Skeletal muscle satellite cell (primary cell): Measurements from ENCODE around the gene FBXL7.

ENCODE experiments used
- H3K27me3 ChIP-seq: 2 replicates; pipeline ENCODE4 v1.7.0; 2013; ENCODE audit warnings: low read length; ENCODE audit not compliant: control insufficient read depth, insufficient read depth
- H3K36me3 ChIP-seq: 2 replicates; pipeline ENCODE4 v1.7.0; 2013; ENCODE audit warnings: mild to moderate bottlenecking, control low read depth, low read length; ENCODE audit not compliant: insufficient read depth
- H3K4me1 ChIP-seq: 2 replicates; pipeline ENCODE4 v1.7.0; 2013; ENCODE audit warnings: low read length; ENCODE audit not compliant: control insufficient read depth, insufficient read depth
- H3K4me2 ChIP-seq: 2 replicates; pipeline ENCODE4 v1.7.0; 2013; ENCODE audit warnings: mild to moderate bottlenecking, low read length
- H3K4me3 ChIP-seq: 2 replicates; pipeline ENCODE4 v1.7.0; 2013; ENCODE audit warnings: low read length
- H3K9ac ChIP-seq: 2 replicates; pipeline ENCODE4 v1.7.0; 2013; ENCODE audit warnings: mild to moderate bottlenecking, low read depth, low read length, moderate library complexity
- H3K9me3 ChIP-seq: replicated peaks from 2 replicates; pipeline ENCODE4 v1.7.0; 2013; ENCODE audit warnings: mild to moderate bottlenecking, control low read depth, low read length

FBXL7 gene

GRCh38 chr5:15547261-15547839 lies 47.4 kb downstream of the FBXL7 start:
- no peaks in the 10 kb centered on the region for H3K27me3 ChIP-seq

GRCh38 chr5:15549961-15550360 lies 50.0 kb downstream of the FBXL7 start:
- Histone ChIP-seq H3K9me3 (no peaks in the 10 kb centered on the region), H3K9ac (no peak overlapping the region), H3K36me3 (no peaks in the 10 kb centered on the region), H3K4me3 (no peak overlapping the region), H3K4me1 (peaks cover 2% of the 10 kb centered on the region), H3K4me2 (no peak overlapping the region), H3K27me3 (no peaks in the 10 kb centered on the region)

More at GRCh38 chr5:15547261-15547839, 47.4 kb downstream of the FBXL7 start:
- Histone ChIP-seq H3K4me3 (no peak overlapping the region), H3K4me2 (no peak overlapping the region), H3K9ac (no peak overlapping the region), H3K36me3 (no peaks in the 10 kb centered on the region), H3K4me1 (peaks cover 2% of the 10 kb centered on the region), H3K9me3 (no peaks in the 10 kb centered on the region)

- no peak overlapping the region for H3K4me2 ChIP-seq
- no peak overlapping the region for H3K4me3 ChIP-seq
- H3K4me1 ChIP-seq: peaks cover 7% of the 10 kb centered on the region
- no peaks in the 10 kb centered on the region for H3K36me3 ChIP-seq
- H3K9ac ChIP-seq: no peak overlapping the region
- no peaks in the 10 kb centered on the region for H3K27me3 ChIP-seq
- H3K9me3 ChIP-seq: no peaks in the 10 kb centered on the region
These were observed 50.6 kb downstream of the FBXL7 start for GRCh38 chr5:15550502-15551112.

GRCh38 chr5:15551113-15551504 lies 51.1 kb downstream of the FBXL7 start:
- H3K4me2 ChIP-seq: no peak overlapping the region
- no peak overlapping the region for H3K4me3 ChIP-seq
- H3K4me1 ChIP-seq: peaks cover 7% of the 10 kb centered on the region
- H3K27me3 ChIP-seq: no peaks in the 10 kb centered on the region
- H3K36me3 ChIP-seq: no peaks in the 10 kb centered on the region
- no peak overlapping the region for H3K9ac ChIP-seq
- H3K9me3 ChIP-seq: no peaks in the 10 kb centered on the region

GRCh38 chr5:15554542-15554941 lies 54.6 kb downstream of the FBXL7 start:
- H3K36me3 ChIP-seq: no peaks in the 10 kb centered on the region
- no peak overlapping the region for H3K4me3 ChIP-seq
- H3K9me3 ChIP-seq: no peaks in the 10 kb centered on the region
- H3K4me1 ChIP-seq: peaks cover 7% of the 10 kb centered on the region
- no peak overlapping the region for H3K9ac ChIP-seq
- H3K4me2 ChIP-seq: no peak overlapping the region
- H3K27me3 ChIP-seq: no peaks in the 10 kb centered on the region

- Histone ChIP-seq H3K4me1 (peaks cover 7% of the 10 kb centered on the region), H3K9ac (no peak overlapping the region), H3K4me3 (no peak overlapping the region), H3K36me3 (no peaks in the 10 kb centered on the region), H3K9me3 (no peaks in the 10 kb centered on the region), H3K27me3 (no peaks in the 10 kb centered on the region), H3K4me2 (no peak overlapping the region)
These were observed 55.2 kb downstream of the FBXL7 start for GRCh38 chr5:15555176-15555575.

GRCh38 chr5:15558240-15558639 lies 58.3 kb downstream of the FBXL7 start:
- Histone ChIP-seq H3K4me1 (peaks cover 5% of the 10 kb centered on the region), H3K4me2 (no peak overlapping the region), H3K27me3 (no peaks in the 10 kb centered on the region), H3K9ac (no peak overlapping the region), H3K4me3 (no peak overlapping the region), H3K9me3 (no peaks in the 10 kb centered on the region), H3K36me3 (no peaks in the 10 kb centered on the region)

- Histone ChIP-seq H3K27me3 (no peaks in the 10 kb centered on the region), H3K4me2 (no peak overlapping the region), H3K4me3 (no peak overlapping the region), H3K9me3 (no peaks in the 10 kb centered on the region), H3K4me1 (peaks cover 5% of the 10 kb centered on the region), H3K9ac (no peak overlapping the region), H3K36me3 (no peaks in the 10 kb centered on the region)
These were observed 58.7 kb downstream of the FBXL7 start for GRCh38 chr5:15558681-15559080.

GRCh38 chr5:15560421-15560820 lies 60.4 kb downstream of the FBXL7 start:
- Histone ChIP-seq H3K4me1 (peaks cover under 1% of the 10 kb centered on the region), H3K4me3 (no peak overlapping the region), H3K9ac (no peak overlapping the region), H3K27me3 (no peaks in the 10 kb centered on the region), H3K36me3 (no peaks in the 10 kb centered on the region), H3K4me2 (no peak overlapping the region), H3K9me3 (no peaks in the 10 kb centered on the region)

GRCh38 chr5:15564523-15564922 lies 64.5 kb downstream of the FBXL7 start:
- Histone ChIP-seq H3K4me1 (no peaks in the 10 kb centered on the region), H3K9me3 (no peaks in the 10 kb centered on the region), H3K4me2 (no peak overlapping the region), H3K4me3 (no peak overlapping the region), H3K27me3 (no peaks in the 10 kb centered on the region), H3K36me3 (no peaks in the 10 kb centered on the region), H3K9ac (no peak overlapping the region)

GRCh38 chr5:15564957-15565356 lies 65.0 kb downstream of the FBXL7 start:
- no peak overlapping the region for H3K9ac ChIP-seq
- H3K36me3 ChIP-seq: no peaks in the 10 kb centered on the region
- H3K4me3 ChIP-seq: no peak overlapping the region
- no peaks in the 10 kb centered on the region for H3K4me1 ChIP-seq
- H3K4me2 ChIP-seq: no peak overlapping the region
- H3K27me3 ChIP-seq: no peaks in the 10 kb centered on the region
- no peaks in the 10 kb centered on the region for H3K9me3 ChIP-seq

- Histone ChIP-seq H3K4me2 (no peak overlapping the region), H3K9ac (no peak overlapping the region), H3K4me3 (no peak overlapping the region), H3K36me3 (no peaks in the 10 kb centered on the region), H3K4me1 (no peaks in the 10 kb centered on the region), H3K27me3 (no peaks in the 10 kb centered on the region), H3K9me3 (no peaks in the 10 kb centered on the region)
These were observed 66.3 kb downstream of the FBXL7 start for GRCh38 chr5:15566306-15566705.
